Fibroblast of mammary gland (primary cell): ENCODE results near the gene VPS8.
A peak's percentile ranks its signal among the peaks of the same experiment; 100 is the strongest.

Experiments used
- DNase-seq: peaks from one replicate; pipeline ENCODE4 v3.0.0-alpha.2; 2010; ENCODE audit warnings: low read depth
- H3K4me3 ChIP-seq: 2 replicates; pipeline ENCODE4 v1.5.1; 2011; ENCODE audit warnings: low read depth, mild to moderate bottlenecking, low read length, moderate library complexity; ENCODE audit not compliant: control insufficient read depth
- TF ChIP-seq, protein P1 (sequence below): conservative IDR thresholded peaks from 2 replicates; pipeline ENCODE4 v1.5.1; 2011; ENCODE audit warnings: low read depth, low read length, inconsistent platforms; ENCODE audit not compliant: control insufficient read depth, insufficient read depth

VPS8 gene

DNA sequence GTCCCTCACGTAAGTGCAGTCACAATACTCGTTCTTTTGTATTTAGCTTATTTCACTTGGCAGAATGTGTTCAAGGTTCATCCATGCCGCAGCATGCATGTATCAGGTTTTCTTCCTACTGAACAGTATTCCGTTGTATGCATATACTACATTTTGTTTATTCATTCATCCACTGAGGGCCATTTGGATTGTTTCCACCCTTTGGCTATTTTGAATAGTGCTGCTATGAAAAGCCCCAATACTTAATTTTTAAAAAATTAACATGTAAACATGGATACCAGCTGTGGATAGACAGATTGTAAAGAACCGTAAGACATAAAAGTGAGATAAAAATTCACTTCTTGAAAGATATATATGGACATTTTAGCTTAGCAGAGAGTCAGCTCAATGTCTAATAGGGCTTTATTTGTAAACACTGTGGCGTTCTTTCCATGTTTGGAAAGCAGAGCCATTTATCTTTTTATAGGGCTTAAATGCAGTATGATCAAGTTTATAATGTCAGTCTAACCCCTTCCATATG is 115.9 kb downstream of the VPS8 start:
- H3K4me3 ChIP-seq, result no peak overlapping the region
- TF ChIP-seq, protein P1, sequence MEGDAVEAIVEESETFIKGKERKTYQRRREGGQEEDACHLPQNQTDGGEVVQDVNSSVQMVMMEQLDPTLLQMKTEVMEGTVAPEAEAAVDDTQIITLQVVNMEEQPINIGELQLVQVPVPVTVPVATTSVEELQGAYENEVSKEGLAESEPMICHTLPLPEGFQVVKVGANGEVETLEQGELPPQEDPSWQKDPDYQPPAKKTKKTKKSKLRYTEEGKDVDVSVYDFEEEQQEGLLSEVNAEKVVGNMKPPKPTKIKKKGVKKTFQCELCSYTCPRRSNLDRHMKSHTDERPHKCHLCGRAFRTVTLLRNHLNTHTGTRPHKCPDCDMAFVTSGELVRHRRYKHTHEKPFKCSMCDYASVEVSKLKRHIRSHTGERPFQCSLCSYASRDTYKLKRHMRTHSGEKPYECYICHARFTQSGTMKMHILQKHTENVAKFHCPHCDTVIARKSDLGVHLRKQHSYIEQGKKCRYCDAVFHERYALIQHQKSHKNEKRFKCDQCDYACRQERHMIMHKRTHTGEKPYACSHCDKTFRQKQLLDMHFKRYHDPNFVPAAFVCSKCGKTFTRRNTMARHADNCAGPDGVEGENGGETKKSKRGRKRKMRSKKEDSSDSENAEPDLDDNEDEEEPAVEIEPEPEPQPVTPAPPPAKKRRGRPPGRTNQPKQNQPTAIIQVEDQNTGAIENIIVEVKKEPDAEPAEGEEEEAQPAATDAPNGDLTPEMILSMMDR, result no peak
- DNase-seq, result no peak

DNA sequence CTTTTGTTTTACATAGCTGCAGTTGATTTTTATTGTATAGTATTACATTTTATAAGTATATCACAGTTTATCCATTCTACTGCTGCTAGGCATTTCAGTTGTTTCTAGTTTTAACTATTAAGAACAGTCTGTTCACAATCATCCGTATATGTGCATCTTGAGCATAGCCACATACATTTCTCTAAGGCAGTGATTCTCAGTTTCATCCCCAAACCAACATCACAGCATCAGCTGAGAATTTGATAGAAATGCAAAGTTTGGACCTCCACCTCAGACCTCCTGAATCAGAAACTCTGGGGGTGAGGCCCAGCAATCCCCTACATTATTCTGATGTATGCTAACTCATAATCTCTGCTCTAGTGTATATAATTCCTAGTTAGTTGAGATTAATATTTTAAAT is 120.8 kb downstream of the VPS8 start:
- TF ChIP-seq, protein P1, result no peak
- DNase-seq, result no peak
- no peak overlapping the region for H3K4me3 ChIP-seq

DNA sequence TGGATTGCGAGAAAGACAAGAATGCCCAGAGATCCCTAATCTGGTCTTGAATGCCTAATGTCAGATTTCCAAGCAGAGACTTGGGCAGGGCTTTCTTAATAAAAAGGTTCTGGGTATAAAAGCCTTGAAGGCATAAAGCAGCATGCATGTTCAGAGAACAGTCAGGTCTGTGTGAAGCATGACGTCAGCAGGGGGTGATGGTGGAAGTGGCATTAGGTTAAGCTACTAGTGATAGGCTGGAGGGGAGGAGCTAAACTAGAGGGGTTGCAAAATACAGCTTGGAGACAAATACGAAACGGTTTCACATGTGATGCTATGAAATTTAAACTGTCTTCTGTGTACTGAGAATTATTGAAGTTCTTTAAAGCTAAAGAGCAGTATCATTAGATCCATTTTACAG is 125.6 kb downstream of the VPS8 start:
- no peak overlapping the region for H3K4me3 ChIP-seq
- TF ChIP-seq, protein P1, result no peak
- DNase-seq, result peak; percentile 17

DNA sequence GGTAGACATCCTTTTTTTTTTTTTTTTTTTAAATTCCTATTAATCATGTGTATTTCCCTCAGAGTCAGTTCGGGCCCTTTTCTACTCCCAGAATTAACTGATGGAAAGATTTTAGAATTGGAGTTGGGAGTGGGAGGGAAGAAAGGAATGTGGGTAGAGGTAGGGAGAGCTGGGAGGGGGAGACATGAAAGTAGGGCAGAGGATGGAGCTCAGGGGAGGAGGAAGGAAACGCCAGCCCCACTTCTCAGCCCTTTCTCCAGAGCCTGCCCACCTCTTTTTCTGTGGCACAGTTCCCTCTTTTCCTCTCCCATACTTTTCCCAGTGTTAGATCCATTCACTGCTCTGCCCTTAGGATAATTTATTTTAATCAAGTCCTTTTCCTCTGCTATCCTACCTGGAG is 129.4 kb downstream of the VPS8 start:
- TF ChIP-seq, protein P1, result no peak
- no peak for DNase-seq
- H3K4me3 ChIP-seq, result no peak overlapping the region

DNA sequence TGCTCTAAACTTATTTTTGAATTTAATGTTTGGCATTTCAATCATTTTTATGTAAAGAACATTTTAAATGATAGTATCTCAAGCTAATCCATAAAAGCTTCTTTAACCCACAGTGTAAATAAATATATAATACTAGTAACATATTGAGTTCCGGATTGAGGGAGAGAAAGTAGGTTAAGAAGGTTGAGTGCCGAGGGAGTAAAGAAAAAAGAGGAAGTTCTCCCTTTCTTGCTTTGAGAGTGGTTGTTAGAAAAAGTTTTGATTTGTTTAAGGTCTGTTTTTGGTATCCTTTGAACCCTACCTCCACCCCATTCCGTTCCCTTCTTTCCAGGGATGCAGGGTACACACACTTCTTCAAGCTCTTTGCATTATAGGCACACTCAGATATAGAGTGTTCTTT is 130.8 kb downstream of the VPS8 start:
- TF ChIP-seq, protein P1, result no peak

DNA sequence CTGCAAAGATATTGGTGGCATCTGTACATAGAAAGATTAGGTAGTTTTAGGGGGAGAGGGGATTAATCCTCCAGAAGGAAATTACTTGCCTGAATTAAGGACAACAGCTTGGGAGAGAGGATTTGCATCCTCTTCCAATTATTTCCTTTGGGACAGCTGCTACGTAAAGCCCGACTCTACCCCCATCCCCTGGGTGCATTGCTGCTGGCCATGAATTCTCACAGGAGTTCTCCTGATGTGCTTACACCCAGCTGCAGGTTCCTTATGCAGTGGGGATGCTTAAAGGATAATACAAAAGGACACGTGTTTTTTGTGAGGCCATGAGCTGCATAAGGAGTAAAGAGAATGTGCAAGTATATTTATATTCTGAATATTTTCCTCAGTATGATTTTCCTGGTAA is 132.3 kb downstream of the VPS8 start:
- DNase-seq, result no peak
- TF ChIP-seq, protein P1, result no peak
- no peak overlapping the region for H3K4me3 ChIP-seq

More for the DNA sequence above, 130.8 kb downstream of the VPS8 start:
- no peak overlapping the region for H3K4me3 ChIP-seq
- no peak for DNase-seq
